Smooth muscle cell (in vitro differentiated cells): Measurements from ENCODE around the gene DNAJB7. TPM values are rescaled to one million over a fixed set of nuclear protein-coding genes. Genes with fewer than 3 reads are reported as not detected.

Source experiments
- DNase-seq: peaks from one replicate; lab custom pipeline; 2025; ENCODE audit not compliant: unreplicated experiment; lab: John Stamatoyannopoulos, UW
- H2AFZ ChIP-seq: fragments of 200-600 bp; sonication (generic); 2 replicates; pipeline ENCODE4 v1.6.0; 2016; ENCODE audit warnings: antibody characterized with exemption, low read depth, mild to moderate bottlenecking
- H3F3A ChIP-seq: fragments of 200-600 bp; sonication (generic); 2 replicates; pipeline ENCODE4 v1.6.0; 2017; ENCODE audit warnings: antibody characterized with exemption, low read depth
- H3K27ac ChIP-seq: fragments of 200-600 bp; sonication (generic); 2 replicates; pipeline ENCODE4 v1.5.1; 2016; ENCODE audit warnings: low read depth, mild to moderate bottlenecking
- H3K27me3 ChIP-seq: fragments of 200-600 bp; sonication (generic); 2 replicates; pipeline ENCODE4 v1.6.1; 2016; ENCODE audit warnings: low read depth, mild to moderate bottlenecking
- H3K36me3 ChIP-seq: fragments of 200-600 bp; sonication (generic); 2 replicates; pipeline ENCODE4 v1.5.1; 2016; ENCODE audit warnings: low read depth
- H3K4me1 ChIP-seq: fragments of 200-600 bp; sonication (generic); 2 replicates; pipeline ENCODE4 v1.5.1; 2016; ENCODE audit warnings: low read depth
- H3K4me2 ChIP-seq: fragments of 200-600 bp; sonication (generic); 2 replicates; pipeline ENCODE4 v1.6.0; 2016; ENCODE audit warnings: mild to moderate bottlenecking
- H3K4me3 ChIP-seq: fragments of 200-600 bp; sonication (generic); 2 replicates; pipeline ENCODE4 v1.5.1; 2016; ENCODE audit warnings: mild to moderate bottlenecking
- H3K79me2 ChIP-seq: fragments of 200-600 bp; sonication (generic); 2 replicates; pipeline ENCODE4 v1.6.0; 2016; ENCODE audit warnings: low read depth, mild to moderate bottlenecking
- H3K9ac ChIP-seq: fragments of 200-600 bp; sonication (generic); 2 replicates; pipeline ENCODE4 v1.6.0; 2016; ENCODE audit warnings: low read depth
- H3K9me3 ChIP-seq: fragments of 200-600 bp; sonication (generic); replicated peaks from 2 replicates; pipeline ENCODE4 v1.5.1; 2016; ENCODE audit warnings: low read depth
- H4K20me1 ChIP-seq: fragments of 200-600 bp; sonication (generic); 2 replicates; pipeline ENCODE4 v1.6.0; 2016; ENCODE audit warnings: low read depth
- WGBS: methylation state at CpG from one replicate; pipeline ENCODE4 v1.1.7; 2016; ENCODE audit warnings: low lambda C conversion rate; 5-methylcytosine and 5-hydroxymethylcytosine counted together
- polyA plus RNA-seq: library from polyadenylated mRNA; unstranded; fragments of >200 nt; fragmentation: Nextera tagmentation; extraction: Ambion mirVana; gene quantifications from 2 replicates; pipeline ENCODE4 v1.2.1, GENCODE V29; 2016
- total RNA-seq: library from RNA; depleted of rRNA; stranded (reverse); fragments of >200 nt; gene quantifications from 2 replicates; pipeline ENCODE4 v1.2.3, GENCODE V29; 2014
- TF ChIP-seq, protein P1 (sequence below): fragments of 200-600 bp; sonication (generic); IDR thresholded peaks from 2 replicates; pipeline ENCODE4 v1.5.1; 2017; ENCODE audit warnings: borderline replicate concordance, mild to moderate bottlenecking, antibody characterized with exemption; ENCODE audit not compliant: insufficient read depth, poor library complexity, severe bottlenecking

Gene DNAJB7
- total RNA-seq, result not detected in 2 replicates
- polyA plus RNA-seq, result 0.26 TPM in 1 of 2 replicates, not detected in the other

DNA sequence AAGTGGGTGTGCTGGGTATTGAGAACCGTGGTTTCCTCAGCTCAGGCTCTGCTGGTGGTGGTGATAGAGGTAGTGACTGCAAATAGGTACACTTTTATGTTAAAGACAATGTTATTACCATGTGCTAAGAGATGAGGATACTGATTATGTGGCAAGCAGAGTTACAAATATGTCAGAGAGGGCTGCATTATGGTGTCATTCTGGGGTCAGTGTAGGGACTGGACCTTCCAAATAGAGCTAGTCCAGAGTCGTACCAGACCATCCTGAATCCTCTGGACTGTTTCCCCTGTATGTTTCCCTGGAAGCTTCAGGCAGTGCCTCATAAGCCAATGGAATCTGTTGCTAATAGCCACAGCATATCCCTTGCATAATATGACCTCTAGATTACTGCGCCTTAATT lies at the start of gene DNAJB7:
Gene DNAJB7, minus strand, starts transcription at position 101 of the 400 bp plus-strand sequence. CDS start 119 bp downstream, outside the sequence.
- Histone ChIP-seq H3K36me3 (no peaks in the 10 kb centered on the region), H3K79me2 (peaks cover 79% of the 10 kb centered on the region)

DNA sequence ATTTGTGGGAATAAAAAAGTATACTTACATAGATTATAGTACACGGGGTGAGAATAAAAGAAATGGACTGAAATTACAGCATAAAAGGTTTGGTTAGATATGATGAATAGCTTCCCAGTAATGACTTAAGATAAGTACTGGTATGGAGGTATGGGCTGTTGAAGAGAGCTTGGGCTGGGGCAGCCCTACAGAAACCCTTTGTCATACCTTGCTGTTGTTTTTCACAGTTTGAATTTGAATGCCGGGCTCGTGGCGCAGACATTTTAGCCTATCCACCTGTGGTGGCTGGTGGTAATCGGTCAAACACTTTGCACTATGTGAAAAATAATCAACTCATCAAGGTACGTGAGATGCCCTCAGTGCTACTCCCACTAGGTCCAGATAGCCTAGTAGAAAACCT lies 47.0 kb upstream of the DNAJB7 start:
- DNase-seq, result no peak
- Histone ChIP-seq H2AFZ (no peak overlapping the region), H3K9ac (no peak overlapping the region), H3K27ac (no peak overlapping the region), H3K4me1 (no peaks in the 10 kb centered on the region), H3K79me2 (no peaks in the 10 kb centered on the region), H3K9me3 (no peaks in the 10 kb centered on the region), H3K27me3 (no peaks in the 10 kb centered on the region), H3F3A (no peaks in the 10 kb centered on the region), H3K4me3 (no peak overlapping the region), H3K4me2 (no peak overlapping the region), H3K36me3 (peaks cover 6% of the 10 kb centered on the region), H4K20me1 (no peaks in the 10 kb centered on the region)
- TF ChIP-seq, protein P1, sequence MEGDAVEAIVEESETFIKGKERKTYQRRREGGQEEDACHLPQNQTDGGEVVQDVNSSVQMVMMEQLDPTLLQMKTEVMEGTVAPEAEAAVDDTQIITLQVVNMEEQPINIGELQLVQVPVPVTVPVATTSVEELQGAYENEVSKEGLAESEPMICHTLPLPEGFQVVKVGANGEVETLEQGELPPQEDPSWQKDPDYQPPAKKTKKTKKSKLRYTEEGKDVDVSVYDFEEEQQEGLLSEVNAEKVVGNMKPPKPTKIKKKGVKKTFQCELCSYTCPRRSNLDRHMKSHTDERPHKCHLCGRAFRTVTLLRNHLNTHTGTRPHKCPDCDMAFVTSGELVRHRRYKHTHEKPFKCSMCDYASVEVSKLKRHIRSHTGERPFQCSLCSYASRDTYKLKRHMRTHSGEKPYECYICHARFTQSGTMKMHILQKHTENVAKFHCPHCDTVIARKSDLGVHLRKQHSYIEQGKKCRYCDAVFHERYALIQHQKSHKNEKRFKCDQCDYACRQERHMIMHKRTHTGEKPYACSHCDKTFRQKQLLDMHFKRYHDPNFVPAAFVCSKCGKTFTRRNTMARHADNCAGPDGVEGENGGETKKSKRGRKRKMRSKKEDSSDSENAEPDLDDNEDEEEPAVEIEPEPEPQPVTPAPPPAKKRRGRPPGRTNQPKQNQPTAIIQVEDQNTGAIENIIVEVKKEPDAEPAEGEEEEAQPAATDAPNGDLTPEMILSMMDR, result no peak
- 95% methylated on average over 6 of the region's 6 CpGs for WGBS

More for the DNA sequence above, at the start of gene DNAJB7:
- no peaks in the 10 kb centered on the region for H3F3A ChIP-seq
- no peaks in the 10 kb centered on the region for H3K27me3 ChIP-seq
- DNase-seq, result no peak
- H4K20me1 ChIP-seq, result peaks cover 34% of the 10 kb centered on the region
- no peak within 1 kb of the TSS for H3K4me3 ChIP-seq
- no peak within 1 kb of the TSS for H3K4me2 ChIP-seq
- no peak within 1 kb of the TSS for H2AFZ ChIP-seq
- TF ChIP-seq, protein P1, result no peak
- H3K27ac ChIP-seq, result no peak within 1 kb of the TSS
- H3K9ac ChIP-seq, result no peak within 1 kb of the TSS
- H3K4me1 ChIP-seq, result peaks cover 7% of the 10 kb centered on the region
- no peaks in the 10 kb centered on the region for H3K9me3 ChIP-seq
- 95% methylated on average over 3 of the region's 3 CpGs for WGBS

DNA sequence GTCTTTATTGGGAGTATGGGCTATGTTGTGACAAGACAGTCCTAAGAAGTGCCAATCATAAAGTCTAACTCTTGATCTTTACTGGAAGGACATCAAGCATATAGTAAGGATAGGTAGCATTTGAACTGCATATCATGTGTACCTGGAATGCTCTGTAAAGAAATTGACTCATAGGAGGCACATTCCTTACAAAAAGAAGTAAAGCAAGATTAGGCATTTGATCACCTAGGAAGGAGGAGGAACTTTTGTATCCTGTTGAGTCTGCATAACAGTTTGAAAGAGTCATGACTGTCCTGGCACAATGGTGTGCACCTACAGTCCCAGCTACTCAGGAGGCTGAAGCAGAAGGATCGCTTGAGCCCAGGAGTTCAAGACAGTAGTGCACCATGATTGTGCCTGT lies 42.2 kb upstream of the DNAJB7 start:
- no peaks in the 10 kb centered on the region for H3F3A ChIP-seq

More for the DNA sequence above, 42.2 kb upstream of the DNAJB7 start:
- WGBS, result 96% methylated on average over 1 of the region's 1 CpG
- Histone ChIP-seq H3K4me1 (no peaks in the 10 kb centered on the region), H2AFZ (no peak overlapping the region), H4K20me1 (no peaks in the 10 kb centered on the region), H3K4me2 (no peak overlapping the region), H3K9me3 (no peaks in the 10 kb centered on the region), H3K27ac (no peak overlapping the region), H3K27me3 (no peaks in the 10 kb centered on the region), H3K79me2 (no peaks in the 10 kb centered on the region), H3K4me3 (no peak overlapping the region), H3K36me3 (no peaks in the 10 kb centered on the region), H3K9ac (no peak overlapping the region)
- no peak for DNase-seq
- TF ChIP-seq, protein P1, result no peak
